Neural cell (in vitro differentiated cells): ENCODE results near the gene FAM124B. TPM values are rescaled to one million over a fixed set of nuclear protein-coding genes. Genes with fewer than 3 reads are reported as not detected.

ENCODE experiments used
- H2AFZ ChIP-seq: fragments of 200-600, 300-800 bp; sonication (generic), shearing (Covaris generic); 2 replicates; pipeline ENCODE4 v1.6.0; 2014; ENCODE audit warnings: low read depth, mild to moderate bottlenecking, antibody characterized with exemption, low read length, moderate library complexity
- H3F3A ChIP-seq: fragments of 200-600 bp; shearing (Covaris generic); 2 replicates; pipeline ENCODE4 v1.6.1; 2016; ENCODE audit warnings: mild to moderate bottlenecking, moderate library complexity, mixed read lengths, antibody characterized with exemption, low read length; ENCODE audit not compliant: insufficient read depth, poor library complexity, severe bottlenecking
- H3K27ac ChIP-seq: fragments of 200-600, 300-800 bp; sonication (generic), shearing (Covaris generic); 2 replicates; pipeline ENCODE4 v1.5.1; 2014; ENCODE audit warnings: mild to moderate bottlenecking, low read length, moderate library complexity
- H3K27me3 ChIP-seq: fragments of 300-800, 200-600 bp; sonication (generic), shearing (Covaris generic); 2 replicates; pipeline ENCODE4 v1.6.0; 2014; ENCODE audit warnings: mild to moderate bottlenecking, low read depth, low read length, moderate library complexity; ENCODE audit not compliant: insufficient read depth
- H3K36me3 ChIP-seq: fragments of 300-800, 200-600 bp; sonication (generic), shearing (Covaris generic); 2 replicates; pipeline ENCODE4 v1.5.1; 2014; ENCODE audit warnings: mild to moderate bottlenecking, antibody characterized with exemption, low read length, moderate library complexity; ENCODE audit not compliant: insufficient read depth
- H3K4me2 ChIP-seq: fragments of 300-800, 200-600 bp; sonication (generic), shearing (Covaris generic); 2 replicates; pipeline ENCODE4 v1.6.0; 2014; ENCODE audit warnings: mild to moderate bottlenecking, low read length
- H3K4me3 ChIP-seq: fragments of 300-800, 200-600 bp; sonication (generic), shearing (Covaris generic); 2 replicates; pipeline ENCODE4 v1.5.1; 2014; ENCODE audit warnings: mild to moderate bottlenecking, low read length, moderate library complexity
- H3K79me2 ChIP-seq: fragments of 200-600 bp; shearing (Covaris generic); replicated peaks from 2 replicates; pipeline ENCODE4 v1.6.0; 2014; ENCODE audit warnings: mild to moderate bottlenecking, low read length, moderate library complexity; ENCODE audit not compliant: insufficient read depth
- H3K9ac ChIP-seq: fragments of 300-800, 200-600 bp; sonication (generic), shearing (Covaris generic); 2 replicates; pipeline ENCODE4 v1.6.1; 2016; ENCODE audit warnings: mild to moderate bottlenecking, low read length, mixed read lengths
- H3K9me2 ChIP-seq: fragments of 200-600 bp; shearing (Covaris generic); 2 replicates; pipeline ENCODE4 v1.6.1; 2016; ENCODE audit warnings: mild to moderate bottlenecking, low read length, mixed read lengths; ENCODE audit not compliant: insufficient read depth
- H3K9me3 ChIP-seq: fragments of 200-600, 300-800 bp; sonication (generic), shearing (Covaris generic); 2 replicates; pipeline ENCODE4 v1.6.1; 2016; ENCODE audit warnings: mild to moderate bottlenecking, mixed run types, low read length, moderate library complexity, mixed read lengths
- H4K20me1 ChIP-seq: fragments of 200-600 bp; shearing (Covaris generic); 2 replicates; pipeline ENCODE4 v1.6.1; 2016; ENCODE audit warnings: mild to moderate bottlenecking, mixed run types; ENCODE audit not compliant: insufficient read depth
- EP300 ChIP-seq: fragments of 450-650 bp; conservative IDR thresholded peaks from 2 replicates; pipeline ENCODE4 v1.6.1; 2014; ENCODE audit warnings: antibody characterized with exemption, mild to moderate bottlenecking, moderate library complexity; ENCODE audit not compliant: poor library complexity, severe bottlenecking
- EZH2 ChIP-seq: fragments of 200-600, 300-800 bp; shearing (Covaris generic), sonication (generic); IDR thresholded peaks from 2 replicates; pipeline ENCODE4 v1.6.1; 2014; ENCODE audit warnings: antibody characterized with exemption, low read length, borderline replicate concordance, mild to moderate bottlenecking; ENCODE audit not compliant: insufficient read depth, poor library complexity, severe bottlenecking
- MXI1 ChIP-seq: fragments of 450-650 bp; conservative IDR thresholded peaks from 2 replicates; pipeline ENCODE4 v1.6.1; 2014; ENCODE audit warnings: antibody characterized with exemption, mild to moderate bottlenecking; ENCODE audit not compliant: poor library complexity, severe bottlenecking
- POLR2AphosphoS5 ChIP-seq: IDR thresholded peaks from 2 replicates; pipeline ENCODE4 v1.6.1; 2012
- RAD21 ChIP-seq: fragments of 450-650 bp; conservative IDR thresholded peaks from 2 replicates; pipeline ENCODE4 v1.6.1; 2014; ENCODE audit warnings: antibody characterized with exemption, mild to moderate bottlenecking, moderate library complexity
- REST ChIP-seq: IDR thresholded peaks from 2 replicates; pipeline ENCODE4 v1.6.1; 2012; ENCODE audit warnings: borderline replicate concordance
- SMC3 ChIP-seq: fragments of 450-650 bp; conservative IDR thresholded peaks from 2 replicates; pipeline ENCODE4 v1.6.1; 2014; ENCODE audit warnings: antibody characterized with exemption, mild to moderate bottlenecking, moderate library complexity; ENCODE audit not compliant: poor library complexity
- TAF1 ChIP-seq: IDR thresholded peaks from 2 replicates; pipeline ENCODE4 v1.6.1; 2012; ENCODE audit warnings: low read depth
- polyA plus RNA-seq: library from polyadenylated mRNA; depleted of rRNA; stranded (reverse); fragments of >200 nt; gene quantifications from 2 replicates; pipeline ENCODE4 v1.2.3, GENCODE V29; 2014
- TF ChIP-seq, protein P1 (sequence below): fragments of 450-650 bp; IDR thresholded peaks from 2 replicates; pipeline ENCODE4 v1.5.1; 2014; ENCODE audit warnings: antibody characterized with exemption, mild to moderate bottlenecking, moderate library complexity; ENCODE audit not compliant: poor library complexity, severe bottlenecking

Gene FAM124B
- polyA plus RNA-seq, 1 donor from 2014 or later = not detected

DNA sequence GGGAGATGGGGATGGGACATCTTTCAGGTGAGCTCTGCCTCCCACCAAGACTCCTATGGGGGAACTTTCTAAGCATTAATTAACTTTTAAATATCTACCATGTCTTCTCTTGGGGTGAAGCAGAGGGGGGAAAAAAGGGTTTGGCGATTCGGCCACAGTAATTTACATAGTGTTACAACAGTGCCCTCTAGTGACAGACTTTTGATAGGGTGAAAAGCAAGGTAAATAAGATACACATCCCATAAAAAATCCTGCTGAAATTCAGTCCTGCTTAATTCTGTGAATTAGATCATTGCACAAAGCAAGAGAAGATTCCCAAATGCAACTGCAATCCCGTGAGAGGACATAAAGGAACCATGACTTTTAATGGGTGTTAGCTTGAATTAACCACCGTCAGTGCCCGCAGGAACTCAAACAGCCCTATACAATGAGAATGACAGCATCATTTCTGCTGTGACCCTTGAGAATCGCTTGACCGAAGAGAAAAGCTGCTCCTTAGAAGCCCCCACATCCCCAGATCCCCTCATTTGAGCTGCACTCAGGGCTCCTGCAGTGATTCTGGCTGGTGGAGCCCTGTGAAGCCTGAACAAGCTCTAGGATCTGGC, 32.8 kb downstream of the FAM124B start:
- no peak for TF ChIP-seq SMC3
- no peak for TF ChIP-seq MXI1
- TF ChIP-seq EZH2 = no peak
- TF ChIP-seq REST = no peak
- TF ChIP-seq TAF1 = no peak
- no peak for TF ChIP-seq EP300
- TF ChIP-seq RAD21 = no peak
- TF ChIP-seq POLR2AphosphoS5 = no peak
- TF ChIP-seq, protein P1, sequence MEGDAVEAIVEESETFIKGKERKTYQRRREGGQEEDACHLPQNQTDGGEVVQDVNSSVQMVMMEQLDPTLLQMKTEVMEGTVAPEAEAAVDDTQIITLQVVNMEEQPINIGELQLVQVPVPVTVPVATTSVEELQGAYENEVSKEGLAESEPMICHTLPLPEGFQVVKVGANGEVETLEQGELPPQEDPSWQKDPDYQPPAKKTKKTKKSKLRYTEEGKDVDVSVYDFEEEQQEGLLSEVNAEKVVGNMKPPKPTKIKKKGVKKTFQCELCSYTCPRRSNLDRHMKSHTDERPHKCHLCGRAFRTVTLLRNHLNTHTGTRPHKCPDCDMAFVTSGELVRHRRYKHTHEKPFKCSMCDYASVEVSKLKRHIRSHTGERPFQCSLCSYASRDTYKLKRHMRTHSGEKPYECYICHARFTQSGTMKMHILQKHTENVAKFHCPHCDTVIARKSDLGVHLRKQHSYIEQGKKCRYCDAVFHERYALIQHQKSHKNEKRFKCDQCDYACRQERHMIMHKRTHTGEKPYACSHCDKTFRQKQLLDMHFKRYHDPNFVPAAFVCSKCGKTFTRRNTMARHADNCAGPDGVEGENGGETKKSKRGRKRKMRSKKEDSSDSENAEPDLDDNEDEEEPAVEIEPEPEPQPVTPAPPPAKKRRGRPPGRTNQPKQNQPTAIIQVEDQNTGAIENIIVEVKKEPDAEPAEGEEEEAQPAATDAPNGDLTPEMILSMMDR = no peak
- H3K9me2 ChIP-seq = no peaks in the 10 kb centered on the region
- H2AFZ ChIP-seq = no peak overlapping the region
- no peak overlapping the region for H3K27ac ChIP-seq
- no peaks in the 10 kb centered on the region for H3K27me3 ChIP-seq
- no peaks in the 10 kb centered on the region for H3K36me3 ChIP-seq
- no peaks in the 10 kb centered on the region for H4K20me1 ChIP-seq
- H3K4me2 ChIP-seq = no peak overlapping the region
- H3F3A ChIP-seq = no peaks in the 10 kb centered on the region
- no peak overlapping the region for H3K4me3 ChIP-seq
- H3K9me3 ChIP-seq = no peaks in the 10 kb centered on the region
- H3K9ac ChIP-seq = no peak overlapping the region
- no peaks in the 10 kb centered on the region for H3K79me2 ChIP-seq

GRCh38 chr2:224366267-224366844, 35.6 kb downstream of the FAM124B start:
- no peak overlapping the region for H3K4me2 ChIP-seq
- no peak overlapping the region for H2AFZ ChIP-seq
- H3K9ac ChIP-seq = no peak overlapping the region
- no peaks in the 10 kb centered on the region for H3F3A ChIP-seq
- H3K4me3 ChIP-seq = no peak overlapping the region
- no peaks in the 10 kb centered on the region for H3K79me2 ChIP-seq
- no peaks in the 10 kb centered on the region for H3K9me3 ChIP-seq
- no peaks in the 10 kb centered on the region for H3K9me2 ChIP-seq
- H4K20me1 ChIP-seq = no peaks in the 10 kb centered on the region
- no peak overlapping the region for H3K27ac ChIP-seq
- H3K36me3 ChIP-seq = no peaks in the 10 kb centered on the region
- no peaks in the 10 kb centered on the region for H3K27me3 ChIP-seq
- no peak for TF ChIP-seq SMC3
- no peak for TF ChIP-seq TAF1

DNA sequence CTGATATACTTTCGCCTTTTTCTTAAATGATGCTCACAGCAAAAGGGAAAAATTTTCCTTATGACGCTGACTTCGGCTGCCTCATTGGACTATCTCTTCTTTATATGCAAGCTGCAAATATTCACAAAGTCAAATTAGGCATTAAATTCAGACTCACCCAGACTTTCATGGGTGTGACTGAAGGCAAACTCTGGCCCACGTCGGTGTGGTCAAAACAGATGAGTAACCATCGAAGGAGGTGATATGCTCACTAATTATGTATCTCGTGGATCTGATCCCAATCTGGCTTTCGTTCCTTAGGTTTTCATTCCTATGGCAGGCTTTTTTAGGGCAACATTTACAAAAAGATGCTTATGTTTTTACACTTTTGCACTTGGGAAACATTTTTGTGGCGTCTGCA, 36.6 kb downstream of the FAM124B start:
- no peak overlapping the region for H3K9ac ChIP-seq
- H2AFZ ChIP-seq = no peak overlapping the region
- H3K9me2 ChIP-seq = no peaks in the 10 kb centered on the region
- H3K27ac ChIP-seq = no peak overlapping the region
- no peaks in the 10 kb centered on the region for H3F3A ChIP-seq
- no peaks in the 10 kb centered on the region for H3K79me2 ChIP-seq
- no peaks in the 10 kb centered on the region for H3K27me3 ChIP-seq
- no peaks in the 10 kb centered on the region for H4K20me1 ChIP-seq
- H3K4me3 ChIP-seq = no peak overlapping the region
- no peaks in the 10 kb centered on the region for H3K36me3 ChIP-seq
- TF ChIP-seq RAD21 (no peak), TAF1 (no peak), EP300 (no peak), REST (no peak), POLR2AphosphoS5 (no peak), SMC3 (no peak), EZH2 (no peak)
- TF ChIP-seq, protein P1 = no peak
- no peak overlapping the region for H3K4me2 ChIP-seq
- H3K9me3 ChIP-seq = no peaks in the 10 kb centered on the region
